Activated CD4-positive, alpha-beta T cell treated with anti-CD3 and anti-CD28 coated beads, Interleukin-2, amount 50 U/mL, for 24 hours (primary cell): Measurements from ENCODE around the gene DHX35.
"Not testable (repeated sequence)": the region's sequence is repeated elsewhere in the genome, so short reads cannot be mapped to it uniquely, and the experiment has no call there.

ENCODE experiments used
- DNase-seq, 2 donors: peaks; one replicate each; pipeline ENCODE4 v3.0.0-alpha.2; 2020; ENCODE audit warnings: low read depth in 1 of 2, low spot score in 1 of 2

Gene DHX35

DNA sequence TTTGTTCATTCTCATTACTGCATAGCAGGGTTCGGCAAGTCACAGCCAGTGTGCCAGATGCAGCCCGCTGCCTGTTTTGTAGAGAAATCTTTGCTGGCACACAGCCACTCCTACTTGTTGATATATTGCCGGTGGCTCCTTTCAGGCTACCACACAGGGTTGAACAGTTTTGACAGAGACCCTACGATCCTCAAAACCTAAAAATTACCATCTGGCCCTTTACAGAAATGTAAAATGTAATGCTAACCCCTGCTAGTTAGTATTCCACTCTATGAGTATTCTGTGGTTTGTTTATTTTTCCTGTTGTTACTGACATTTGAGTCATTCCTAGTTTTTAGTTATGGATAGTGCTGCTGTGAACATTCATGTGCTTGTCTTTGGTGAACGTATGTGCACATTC is 11.5 kb downstream of the DHX35 start:
- DNase-seq, result no peak

DNA sequence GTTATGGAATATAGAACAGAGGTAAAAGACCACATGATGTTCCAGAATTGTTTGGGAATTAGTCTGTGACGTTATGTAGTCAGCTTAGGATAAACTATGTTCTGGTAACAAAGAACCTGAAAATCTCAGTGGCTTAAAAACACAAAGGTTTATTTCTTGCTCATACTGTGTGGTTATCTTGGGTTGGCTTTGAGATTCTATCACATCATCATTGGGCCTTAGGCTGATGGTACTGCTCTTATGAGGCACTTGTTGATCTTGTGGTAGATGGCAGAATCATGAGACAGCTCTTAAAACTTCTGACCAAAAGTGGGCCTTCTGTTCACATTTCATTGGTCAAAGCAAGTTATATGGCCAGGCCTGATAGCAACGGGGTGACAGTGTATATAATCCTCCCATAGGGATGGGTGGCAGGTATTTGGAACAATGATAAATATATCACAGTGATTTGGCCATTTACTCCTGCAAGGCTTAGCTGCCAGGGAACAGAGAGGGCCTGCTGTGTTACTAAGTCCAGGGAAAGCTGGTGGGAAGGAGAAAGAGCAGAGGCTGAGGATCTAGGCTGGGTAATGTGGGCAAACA is 13.5 kb downstream of the DHX35 start:
- DNase-seq, result no peak

DNA sequence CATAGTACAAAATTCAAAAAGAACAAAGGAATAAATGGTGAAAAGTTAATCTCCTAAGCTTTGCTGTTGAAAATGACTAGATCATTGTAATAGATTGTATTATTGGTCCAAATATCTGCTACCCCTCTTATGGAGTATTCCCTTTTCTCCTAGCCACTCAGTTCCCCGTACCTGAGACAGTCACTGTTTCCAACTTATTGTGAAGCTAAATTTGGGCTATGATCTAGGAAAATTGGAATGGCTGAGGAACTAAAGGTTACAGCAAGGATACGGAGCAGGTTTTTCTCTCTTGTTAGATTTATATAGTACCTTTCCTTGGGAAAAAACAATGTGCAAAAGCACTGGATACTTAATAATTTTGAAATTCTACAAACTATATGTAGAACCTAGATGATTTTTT is 17.3 kb downstream of the DHX35 start:
- no peak for DNase-seq

DNA sequence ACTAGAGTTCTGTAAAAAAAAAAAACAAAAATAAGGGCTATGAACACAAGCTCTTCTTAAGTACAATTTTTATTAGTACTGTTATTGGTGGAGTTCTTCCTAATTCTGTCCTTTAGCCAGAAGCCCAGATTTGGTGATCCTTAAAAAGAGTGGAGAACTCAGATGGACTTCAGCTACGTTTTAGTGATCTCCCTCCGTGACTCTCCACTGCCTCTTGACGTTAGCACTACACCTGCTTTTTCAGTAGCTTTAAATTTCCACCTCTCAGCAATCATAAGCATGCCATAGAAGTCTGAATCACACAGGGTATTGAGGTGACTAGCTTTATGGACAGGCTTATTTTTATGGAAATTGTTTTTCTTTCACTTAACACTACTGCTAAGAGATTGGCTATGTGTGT is 17.7 kb downstream of the DHX35 start:
- no peak for DNase-seq

DNA sequence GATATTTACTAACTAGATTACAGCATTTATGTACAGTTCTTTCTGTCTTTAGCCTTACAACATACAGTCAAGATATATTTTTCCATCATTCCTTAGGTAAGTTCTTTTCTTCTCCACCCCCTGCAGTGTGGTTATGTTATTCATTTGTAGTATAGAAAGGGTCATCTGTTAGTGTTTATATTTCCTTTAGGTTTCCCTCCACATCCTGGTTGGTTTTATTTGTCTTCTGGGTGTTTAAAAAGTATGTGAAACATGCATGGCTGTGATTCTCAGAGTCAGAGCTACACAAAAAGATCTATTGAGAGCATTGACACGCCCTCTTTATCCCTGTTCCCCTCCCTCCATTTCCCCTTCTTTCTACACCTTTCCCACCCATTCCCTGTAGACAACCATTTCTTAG is 20.1 kb downstream of the DHX35 start:
- no peak for DNase-seq

DNA sequence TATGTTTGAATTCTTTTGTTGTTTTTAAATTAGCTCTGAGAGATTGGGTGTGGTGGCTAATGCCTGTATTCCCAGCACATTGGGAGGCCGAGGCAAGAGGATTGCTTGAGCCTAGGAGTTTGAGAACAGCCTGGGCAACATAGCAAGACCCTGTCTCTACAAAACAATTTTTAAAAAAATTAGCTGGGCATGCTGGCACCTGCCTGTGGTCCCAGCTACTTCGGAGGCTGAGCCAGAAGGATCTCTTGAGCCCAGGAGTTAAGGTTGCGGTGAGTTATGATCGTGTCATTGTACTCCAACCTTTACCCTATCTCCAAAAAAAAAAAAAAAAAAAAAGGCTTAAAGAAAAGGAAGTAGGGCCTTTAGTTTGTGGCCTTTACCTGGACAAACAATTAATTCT is 22.9 kb downstream of the DHX35 start:
- DNase-seq, result no peak

DNA sequence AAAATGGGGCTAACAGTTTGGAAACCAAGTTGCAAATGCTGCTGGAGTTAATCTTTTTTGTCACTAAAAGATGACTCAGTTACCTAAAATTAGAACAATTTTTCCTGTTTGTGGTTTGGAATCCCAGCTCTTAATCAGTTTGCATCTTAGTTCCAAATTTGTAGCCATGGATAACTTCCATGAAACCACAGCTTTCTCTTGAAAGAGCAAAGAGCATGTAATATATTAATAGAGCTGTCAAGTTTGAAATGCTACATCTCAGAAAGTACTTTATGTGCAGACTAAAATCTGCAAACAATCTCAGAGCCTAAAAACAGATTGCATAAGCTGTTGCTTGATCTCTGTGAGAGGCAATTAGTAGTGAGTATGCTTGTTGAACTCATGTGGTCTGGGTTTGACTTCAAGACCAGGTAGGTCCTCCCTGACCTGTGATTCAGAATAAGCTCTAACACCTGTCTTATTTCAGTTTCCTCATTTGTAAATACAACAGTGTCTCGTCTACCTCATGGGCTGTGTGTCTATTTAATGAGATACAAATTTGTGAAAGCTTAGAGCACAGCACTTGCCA is 23.5 kb downstream of the DHX35 start:
- no peak for DNase-seq

DNA sequence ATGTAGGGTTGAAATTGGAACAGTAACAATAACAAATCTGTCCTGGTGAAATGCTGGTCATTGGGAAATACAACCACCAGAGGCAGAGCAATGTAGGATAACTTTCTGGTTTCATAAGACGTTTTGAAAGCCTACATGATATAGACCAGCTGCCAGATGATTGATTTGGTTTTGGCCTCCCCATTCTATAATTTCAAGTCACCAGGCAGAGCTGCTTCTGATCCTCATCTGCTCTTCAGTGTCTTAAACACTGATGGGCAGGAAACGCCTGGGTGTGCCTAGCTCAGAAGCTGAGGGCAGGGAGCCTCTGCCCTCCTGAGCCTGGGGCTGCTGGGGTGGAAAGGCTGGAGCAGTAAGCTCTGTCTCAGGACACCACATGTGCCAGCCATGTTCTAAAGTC is 24.5 kb downstream of the DHX35 start:
- DNase-seq, result no peak

DNA sequence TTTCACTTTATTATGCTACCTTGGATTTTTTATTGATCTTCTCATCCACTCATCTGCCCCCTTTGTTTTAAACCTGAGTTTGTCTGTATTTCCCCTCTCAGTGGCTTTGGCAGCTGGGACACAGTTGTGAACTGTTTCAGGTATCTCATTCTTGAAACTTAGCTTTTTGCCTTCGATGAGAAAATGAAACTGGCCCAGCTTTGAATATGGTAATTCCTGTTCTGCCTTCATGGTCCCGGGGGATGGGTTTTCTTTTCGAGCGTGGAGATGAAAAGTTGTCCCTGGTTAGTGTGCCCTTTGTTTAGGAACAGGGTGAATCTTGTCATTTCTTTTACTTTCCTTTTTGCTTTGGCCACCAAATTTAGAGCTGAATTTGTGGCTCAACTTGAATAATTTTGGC is 25.6 kb downstream of the DHX35 start:
- no peak for DNase-seq

DNA sequence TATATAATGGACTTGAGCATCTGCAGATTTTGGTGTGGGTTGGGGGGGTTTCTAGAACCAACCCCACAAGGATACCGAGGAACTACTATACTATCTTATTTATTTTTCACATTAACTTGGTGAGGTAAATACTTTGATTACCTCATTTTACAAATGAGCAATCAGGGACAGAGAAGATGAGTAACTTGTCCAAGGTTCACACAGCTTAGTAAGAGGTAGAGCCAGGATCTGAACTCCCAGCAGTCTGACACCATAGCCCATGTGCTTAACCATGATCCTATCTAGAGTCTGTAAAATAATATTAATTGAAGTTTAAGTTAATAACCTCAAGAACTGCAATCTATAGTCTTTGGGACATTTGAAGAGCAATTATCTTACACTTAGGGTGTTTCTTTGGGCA is 28.6 kb downstream of the DHX35 start:
- DNase-seq, result no peak

DNA sequence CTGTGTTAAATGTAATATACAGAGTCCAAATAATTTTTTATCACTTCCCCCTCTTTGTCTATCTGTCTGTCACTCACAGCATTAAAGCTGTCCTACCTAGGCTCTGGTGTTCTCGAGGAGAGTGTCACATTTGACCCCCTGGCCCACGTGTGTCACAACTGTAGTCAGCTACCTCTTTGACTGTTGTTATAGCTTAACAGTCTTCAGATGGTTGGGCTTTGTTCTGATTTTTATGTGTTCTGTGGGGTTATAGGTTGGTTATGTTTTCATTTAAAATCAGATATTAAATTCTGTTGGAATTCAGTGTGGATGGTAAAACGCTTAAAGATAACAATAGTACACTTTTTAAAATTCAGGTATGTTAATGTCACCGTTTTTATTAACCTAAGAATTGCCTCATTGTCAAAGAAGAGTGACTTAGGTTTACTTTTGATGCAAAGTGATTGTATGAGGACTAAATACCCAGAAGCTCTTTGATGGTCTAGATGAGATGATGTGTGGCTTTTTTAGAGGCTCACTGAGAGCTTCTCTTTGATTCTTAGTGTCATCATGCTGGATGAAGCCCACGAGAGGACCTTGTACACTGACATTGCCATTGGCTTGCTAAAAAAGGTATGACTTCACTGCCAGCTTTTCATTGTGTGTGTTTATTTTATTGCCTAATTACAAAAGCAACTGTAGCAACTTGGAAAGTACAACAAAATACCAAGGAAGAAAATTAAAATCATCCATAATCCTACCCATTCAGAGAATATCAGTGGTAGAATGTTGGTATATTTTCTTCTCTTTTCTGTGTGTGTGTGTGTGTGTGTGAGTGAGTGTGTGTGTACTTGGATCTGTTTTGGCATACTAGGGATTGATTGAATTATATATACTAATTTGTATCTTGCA is 29.9 kb downstream of the DHX35 start:
- DNase-seq, result no peak

DNA sequence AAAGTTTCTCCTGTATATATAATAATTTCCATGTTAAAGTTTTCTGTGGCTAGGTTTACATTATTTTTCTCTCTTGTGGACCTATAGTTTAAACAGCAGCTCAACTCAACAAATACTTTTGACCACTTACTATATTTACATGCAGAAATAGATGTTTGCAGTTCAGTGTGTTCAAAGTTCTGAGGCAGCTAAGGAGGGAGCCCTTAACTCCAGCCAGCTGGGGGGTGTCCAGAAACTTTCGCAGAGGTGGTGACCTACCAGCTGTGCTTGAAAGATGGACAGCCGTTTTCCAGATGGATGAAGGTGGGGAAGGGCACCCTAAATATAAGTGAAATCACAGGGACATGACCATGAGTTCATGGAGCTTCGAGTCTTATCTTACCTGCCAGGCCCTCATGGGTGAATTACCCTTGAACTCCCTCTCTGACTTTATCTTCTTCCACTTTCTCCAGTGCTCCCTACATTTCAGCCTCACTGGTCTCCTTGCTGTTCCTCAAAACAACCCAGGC is 33.4 kb downstream of the DHX35 start:
- no peak for DNase-seq

DNA sequence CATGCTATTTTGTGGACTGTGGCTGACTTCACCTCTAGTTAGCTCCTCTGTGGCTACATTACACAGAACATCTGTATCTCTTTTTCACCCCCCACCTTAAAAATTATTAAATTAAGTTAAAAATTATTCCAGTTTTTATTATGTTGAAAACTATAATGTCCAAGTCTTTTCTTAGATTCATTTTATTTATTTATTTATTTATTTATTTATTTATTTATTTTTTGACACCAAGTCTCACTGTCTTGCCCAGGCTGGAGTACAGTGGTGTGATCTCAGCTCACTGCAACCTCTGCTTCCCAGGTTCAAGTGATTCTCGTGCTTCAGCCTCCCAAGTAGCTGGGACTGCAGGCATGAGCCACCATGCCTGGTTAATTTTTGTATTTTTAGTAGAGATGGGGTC is 34.7 kb downstream of the DHX35 start:
- not testable (repeated sequence) for DNase-seq

DNA sequence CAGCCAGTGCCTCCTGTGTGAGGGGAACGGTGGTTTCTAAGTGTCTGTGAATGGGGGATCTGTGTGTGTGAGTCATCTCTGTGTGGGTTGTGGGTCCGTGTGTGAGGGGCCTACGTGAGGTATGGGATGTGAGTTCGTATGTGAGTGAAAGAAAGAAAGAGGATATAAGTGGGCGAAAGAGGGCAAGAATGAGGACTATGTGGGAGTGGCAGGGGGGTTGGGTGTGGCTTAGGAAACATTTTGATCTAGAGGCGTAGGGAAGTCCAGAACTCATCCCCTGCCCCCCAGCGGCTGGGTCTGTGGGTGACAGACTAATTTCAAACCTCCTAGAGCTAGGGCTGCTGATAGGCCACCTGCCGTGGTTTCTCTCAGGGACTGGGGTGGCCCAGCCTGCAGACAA is 35.5 kb downstream of the DHX35 start:
- DNase-seq, result peak; percentile 18 to 26

DNA sequence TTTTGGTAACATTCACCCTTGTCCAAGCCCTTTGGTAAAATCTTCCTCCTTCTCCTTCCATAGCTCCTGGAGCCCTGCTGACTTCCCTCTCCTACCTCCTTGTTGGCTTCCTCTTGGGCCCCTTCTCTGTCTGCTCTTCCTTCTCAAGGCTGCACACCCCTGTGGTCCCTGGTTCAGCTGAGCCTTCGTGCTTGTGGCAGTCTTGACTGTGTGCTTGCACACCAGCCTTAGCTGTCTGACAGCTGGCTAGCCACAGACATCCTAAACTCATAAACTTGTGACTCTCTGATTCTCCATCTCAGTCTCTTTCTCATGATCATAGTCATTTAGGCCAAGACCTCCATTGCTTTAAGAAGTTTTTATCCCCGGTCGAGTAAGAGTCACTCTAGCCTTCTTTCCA is 37.1 kb downstream of the DHX35 start:
- no peak for DNase-seq

DNA sequence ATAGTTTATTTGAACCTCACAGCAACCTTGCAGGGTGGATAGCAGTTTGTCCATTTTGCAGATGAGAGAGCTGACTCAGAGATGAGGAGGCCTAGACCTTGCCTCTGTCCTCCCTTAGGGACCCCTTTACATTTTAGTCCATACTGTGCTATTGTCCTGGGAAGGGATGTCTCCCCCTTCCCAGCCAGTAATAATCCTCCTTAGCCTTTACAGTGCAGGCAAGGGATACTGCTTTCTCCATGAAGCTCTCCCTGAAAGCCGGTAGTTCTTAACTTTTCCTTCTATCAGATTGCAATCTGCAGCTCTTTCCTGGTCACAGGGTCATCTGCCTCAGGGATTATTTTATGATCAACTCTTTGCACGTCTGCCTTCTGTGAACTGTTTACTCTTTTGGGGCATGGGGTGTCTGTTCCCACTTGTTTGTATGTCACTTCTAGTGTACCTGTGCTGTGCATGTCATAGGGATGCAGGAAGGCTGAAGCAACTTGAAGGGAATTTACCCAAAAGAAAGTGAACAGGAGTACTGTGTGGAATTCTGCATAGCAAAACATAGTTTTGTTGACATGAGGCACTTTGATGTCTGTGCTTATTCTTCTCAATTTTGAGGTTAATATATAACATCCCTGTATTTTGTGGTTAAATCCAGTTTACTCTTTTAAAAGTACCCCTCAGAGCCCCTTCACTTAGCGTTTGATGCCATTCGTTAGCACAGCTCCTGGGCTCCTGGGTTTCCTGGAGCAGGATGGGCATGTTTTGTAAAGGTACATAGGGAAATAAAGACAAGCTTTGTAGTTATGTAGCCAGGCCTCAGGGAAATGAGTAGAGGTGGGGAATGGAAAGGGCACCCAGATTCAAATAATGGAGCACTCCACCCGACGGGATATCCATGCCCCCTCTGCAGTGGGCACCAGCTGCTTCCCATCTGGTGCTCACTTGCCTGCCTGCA is 38.1 kb downstream of the DHX35 start:
- no peak for DNase-seq

DNA sequence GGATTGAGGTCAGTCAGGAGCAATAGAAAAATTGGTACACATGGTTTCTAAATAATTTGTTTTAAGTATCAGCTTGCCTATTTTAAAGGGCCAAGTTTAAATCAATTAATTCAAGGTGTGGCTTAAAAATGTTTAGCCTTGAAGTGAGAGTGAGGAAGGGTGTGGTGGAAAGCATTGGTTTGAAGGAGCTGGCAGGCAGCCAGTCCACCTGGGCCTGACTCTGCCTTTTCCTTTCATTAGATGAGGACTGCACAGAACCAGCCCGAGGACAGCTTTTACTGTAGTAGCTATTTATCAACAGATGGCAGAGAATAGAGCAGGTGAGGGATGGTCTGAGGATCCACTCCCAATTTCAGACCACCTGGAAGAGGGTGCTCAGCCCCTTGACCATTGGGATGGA is 42.4 kb downstream of the DHX35 start:
- DNase-seq, result no peak

DNA sequence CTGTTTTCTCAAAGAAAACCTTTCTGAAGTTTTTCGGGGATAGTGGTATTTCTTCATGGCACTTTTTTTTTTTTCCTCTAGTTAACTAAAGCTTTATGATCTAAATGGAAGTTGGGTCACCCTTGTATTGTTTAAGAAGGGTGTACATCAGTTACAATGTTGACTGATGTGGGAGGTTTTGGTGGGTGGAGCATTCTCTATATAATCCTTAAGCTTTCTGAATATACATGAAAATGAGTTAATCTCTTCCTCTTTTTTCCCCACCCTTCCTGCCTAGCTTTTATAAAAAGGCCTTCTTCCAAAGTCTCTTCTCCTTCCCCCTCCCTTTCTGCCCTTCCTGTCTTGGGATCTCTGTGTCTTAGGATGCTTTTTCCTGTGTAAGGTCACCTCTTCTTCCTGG is 47.2 kb downstream of the DHX35 start:
- no peak for DNase-seq

DNA sequence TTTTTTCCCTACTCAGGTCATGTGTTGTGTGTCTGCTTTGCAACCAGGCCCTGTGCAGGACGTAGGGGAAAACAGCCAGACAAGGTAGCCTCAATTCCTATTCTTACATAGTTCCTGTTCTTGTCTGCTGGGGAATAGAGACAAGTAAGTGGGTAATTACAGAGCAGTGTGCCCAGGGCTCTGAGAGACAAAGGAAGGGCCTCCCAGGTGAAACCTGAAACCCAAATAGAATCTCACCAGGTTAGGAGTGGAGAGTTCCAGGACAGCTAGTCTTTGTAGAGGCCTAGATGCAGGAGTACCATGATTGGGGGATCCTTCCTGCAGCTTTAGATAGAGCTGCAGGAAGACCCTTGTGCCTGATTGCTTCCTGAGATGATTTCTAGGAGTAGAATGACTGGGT is 48.4 kb downstream of the DHX35 start:
- DNase-seq, result no peak

DNA sequence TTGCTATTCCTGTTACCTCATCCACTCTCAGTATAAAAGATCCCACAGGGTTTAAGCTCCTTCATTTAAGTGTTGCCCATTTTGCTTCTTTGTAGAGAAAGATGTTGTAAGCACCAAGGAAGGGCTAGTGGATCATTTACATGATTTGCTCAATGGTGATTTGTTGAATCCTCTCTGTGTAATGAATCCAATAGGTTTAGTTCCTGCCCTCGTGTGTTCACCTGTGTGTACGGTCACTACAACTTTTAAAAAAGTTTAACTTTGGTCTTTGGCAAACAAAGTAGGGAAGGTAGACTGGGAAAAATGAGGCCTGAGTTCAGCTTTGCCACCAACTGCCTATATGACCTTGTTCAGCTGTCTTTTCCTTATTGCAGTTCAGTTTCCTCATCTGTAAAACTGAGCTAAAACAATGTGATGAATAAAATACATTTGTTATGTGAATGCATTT is 51.5 kb downstream of the DHX35 start:
- no peak for DNase-seq

DNA sequence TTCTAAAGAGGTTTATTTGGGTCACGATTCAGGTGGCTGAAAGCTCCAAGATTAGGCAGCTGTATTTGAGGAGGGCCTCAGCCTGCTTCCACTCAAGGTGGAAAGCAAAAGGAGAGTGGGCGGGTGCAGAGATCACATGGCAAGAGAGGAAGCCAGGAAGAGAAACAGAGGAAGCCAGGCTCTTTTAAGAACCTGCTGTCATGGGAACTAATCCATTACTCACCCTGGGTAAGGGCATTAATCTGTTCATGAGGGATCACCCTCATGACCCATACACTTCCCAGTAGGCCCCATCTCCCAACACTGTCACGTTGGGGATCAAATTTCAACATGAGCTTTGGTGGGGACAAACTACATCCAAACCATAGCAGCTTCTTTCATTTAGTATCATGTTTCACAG is 53.9 kb downstream of the DHX35 start:
- DNase-seq, result no peak
